Osteoblast (primary cell): ENCODE data around the gene RET. TPM values are rescaled to one million over a fixed set of nuclear protein-coding genes. Genes with fewer than 3 reads are reported as not detected.

Experiments
- DNase-seq: peaks from one replicate; pipeline ENCODE4 v3.0.0; 2011; ENCODE audit warnings: low spot score, mixed read lengths; ENCODE audit not compliant: insufficient read length; ENCODE audit errors: missing footprints
- H2AFZ ChIP-seq: 2 replicates; pipeline ENCODE4 v1.6.0; 2011; ENCODE audit warnings: mild to moderate bottlenecking, low read length
- H3K27ac ChIP-seq: 2 replicates; pipeline ENCODE4 v1.5.1; 2011; ENCODE audit warnings: mild to moderate bottlenecking, low read depth, low read length, moderate library complexity
- H3K27me3 ChIP-seq: 2 replicates; pipeline ENCODE4 v1.6.0; 2012; ENCODE audit warnings: mild to moderate bottlenecking, control low read depth, inconsistent platforms, low read length, moderate library complexity; ENCODE audit not compliant: insufficient read depth
- H3K36me3 ChIP-seq: 2 replicates; pipeline ENCODE4 v1.5.1; 2011; ENCODE audit warnings: mild to moderate bottlenecking, low read length, control low read depth, moderate library complexity; ENCODE audit not compliant: insufficient read depth
- H3K4me1 ChIP-seq: 2 replicates; pipeline ENCODE4 v1.5.1; 2011; ENCODE audit warnings: mild to moderate bottlenecking, low read length, control low read depth, moderate library complexity; ENCODE audit not compliant: insufficient read depth
- H3K4me2 ChIP-seq: 2 replicates; pipeline ENCODE4 v1.6.0; 2011; ENCODE audit warnings: mild to moderate bottlenecking, low read length; ENCODE audit not compliant: insufficient read depth
- H3K4me3 ChIP-seq: fragments of 200-600 bp; sonication (generic); 3 replicates; pipeline ENCODE4 v1.5.1; 2012; ENCODE audit warnings: mild to moderate bottlenecking, low read length, inconsistent platforms; ENCODE audit not compliant: insufficient read depth
- H3K79me2 ChIP-seq: 2 replicates; pipeline ENCODE4 v1.6.0; 2012; ENCODE audit warnings: mild to moderate bottlenecking, low read length, control low read depth, inconsistent platforms; ENCODE audit not compliant: insufficient read depth
- H3K9me3 ChIP-seq: 2 replicates; pipeline ENCODE4 v1.5.1; 2011; ENCODE audit warnings: low read depth, low read length, control low read depth
- H4K20me1 ChIP-seq: 2 replicates; pipeline ENCODE4 v1.6.0; 2012; ENCODE audit warnings: mild to moderate bottlenecking, low read length, control low read depth; ENCODE audit not compliant: insufficient read depth
- CTCF ChIP-seq: IDR thresholded peaks from 2 replicates; pipeline ENCODE4 v1.5.1; 2011; ENCODE audit warnings: mild to moderate bottlenecking, low read depth, low read length, moderate library complexity; ENCODE audit errors: extremely low read depth
- total RNA-seq: library from RNA; depleted of rRNA; stranded (reverse); fragments of >200 nt; gene quantifications from 2 replicates; pipeline ENCODE4 v1.2.3, GENCODE V29; 2012

Gene RET
- total RNA-seq, 1 donor: under 0.01 TPM

GRCh38 chr10:43032613-43033012 is 44.3 kb upstream of the RET start:
- no peak for TF ChIP-seq CTCF
- Histone ChIP-seq H3K27ac (no peak overlapping the region), H4K20me1 (no peaks in the 10 kb centered on the region), H3K9me3 (no peaks in the 10 kb centered on the region), H3K27me3 (no peaks in the 10 kb centered on the region), H3K4me3 (no peak overlapping the region), H3K4me1 (no peaks in the 10 kb centered on the region), H2AFZ (no peak overlapping the region), H3K79me2 (no peaks in the 10 kb centered on the region), H3K4me2 (no peak overlapping the region), H3K36me3 (no peaks in the 10 kb centered on the region)
- DNase-seq: no peak

GRCh38 chr10:43035800-43036199 is 41.1 kb upstream of the RET start:
- Histone ChIP-seq H3K4me2 (no peak overlapping the region), H3K4me3 (no peak overlapping the region), H3K4me1 (no peaks in the 10 kb centered on the region), H4K20me1 (no peaks in the 10 kb centered on the region), H2AFZ (no peak overlapping the region), H3K27ac (no peak overlapping the region), H3K9me3 (no peaks in the 10 kb centered on the region), H3K79me2 (no peaks in the 10 kb centered on the region), H3K36me3 (no peaks in the 10 kb centered on the region), H3K27me3 (no peaks in the 10 kb centered on the region)
- no peak for TF ChIP-seq CTCF
- DNase-seq: no peak

DNA sequence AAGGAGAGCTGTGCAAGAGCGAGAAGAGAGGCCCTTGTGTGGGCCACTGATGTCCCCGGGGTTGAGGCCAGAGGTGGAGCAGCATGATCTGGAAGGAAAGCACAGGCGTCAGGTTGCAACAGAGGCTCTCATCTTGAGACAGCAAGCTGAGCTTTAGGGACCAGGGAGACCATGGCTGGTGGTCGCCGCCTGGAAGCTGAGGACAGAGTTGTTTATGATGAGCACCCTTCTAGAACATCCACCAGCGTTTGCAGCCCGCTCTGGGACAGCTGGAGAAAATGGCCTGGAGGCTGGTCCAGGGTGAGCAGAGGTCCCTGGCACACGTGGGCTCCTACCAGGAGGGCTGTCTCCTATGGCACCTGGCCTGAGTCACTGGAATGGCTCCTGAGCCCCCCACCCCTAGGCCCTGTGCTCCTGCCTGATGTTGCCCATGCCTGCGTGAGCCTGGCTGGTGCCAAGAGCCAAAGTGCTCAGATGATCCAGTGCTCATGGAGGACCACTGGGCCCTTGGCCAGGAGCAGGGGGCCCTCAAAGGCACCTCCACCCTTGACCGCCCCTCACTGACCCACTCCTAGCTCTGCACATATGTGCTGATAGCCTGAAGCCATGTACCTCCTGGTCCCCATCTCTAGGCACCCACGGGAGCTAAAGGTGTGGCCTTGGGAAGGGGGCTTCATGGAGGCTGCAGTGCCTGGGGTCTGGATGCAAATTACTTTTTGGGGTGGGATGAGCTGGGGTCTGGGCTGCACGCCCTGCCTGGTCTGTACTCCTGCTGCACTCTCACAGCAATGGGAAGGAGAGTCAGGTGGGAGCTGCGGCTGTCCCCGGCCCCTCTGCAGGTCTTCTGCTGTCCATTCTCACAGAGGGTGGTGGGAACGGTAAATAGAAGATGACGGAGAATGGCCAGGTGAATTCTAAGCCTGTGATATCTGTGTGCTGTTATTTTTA is 40.1 kb upstream of the RET start:
- Histone ChIP-seq H3K36me3 (no peaks in the 10 kb centered on the region), H3K4me3 (no peak overlapping the region), H3K79me2 (no peaks in the 10 kb centered on the region), H3K27ac (no peak overlapping the region), H4K20me1 (no peaks in the 10 kb centered on the region), H3K4me1 (no peaks in the 10 kb centered on the region), H2AFZ (no peak overlapping the region), H3K4me2 (no peak overlapping the region), H3K9me3 (no peaks in the 10 kb centered on the region), H3K27me3 (no peaks in the 10 kb centered on the region)
- no peak for TF ChIP-seq CTCF
- DNase-seq: peak; percentile 77

DNA sequence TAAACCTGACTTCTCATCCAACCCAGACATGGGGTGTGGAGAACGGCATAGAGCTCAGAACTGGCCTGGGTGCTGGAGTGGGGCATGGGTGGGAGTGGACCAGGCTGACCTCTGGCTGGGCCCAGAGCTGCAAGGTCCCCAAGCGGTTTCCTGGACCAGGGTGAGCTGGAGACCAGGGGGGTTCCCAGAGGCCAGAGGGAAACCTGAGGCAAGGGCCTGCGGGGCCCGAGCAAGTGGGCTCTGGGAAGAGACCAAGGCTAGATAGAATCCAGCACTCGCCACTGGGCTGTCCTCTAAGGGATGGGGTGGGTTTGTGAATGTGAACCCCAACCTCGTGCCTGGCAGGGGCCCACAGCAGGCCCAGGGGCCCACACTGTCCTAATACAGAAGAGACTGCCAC is 39.4 kb upstream of the RET start:
- Histone ChIP-seq H3K79me2 (no peaks in the 10 kb centered on the region), H3K9me3 (no peaks in the 10 kb centered on the region), H3K4me2 (no peak overlapping the region), H3K36me3 (no peaks in the 10 kb centered on the region), H3K4me1 (no peaks in the 10 kb centered on the region), H4K20me1 (no peaks in the 10 kb centered on the region), H3K4me3 (no peak overlapping the region), H3K27ac (no peak overlapping the region), H2AFZ (no peak overlapping the region), H3K27me3 (no peaks in the 10 kb centered on the region)
- no peak for DNase-seq
- no peak for TF ChIP-seq CTCF
